ENCODE measurements around the gene TMEM115. TPM values are rescaled to one million over a fixed set of nuclear protein-coding genes. Genes with fewer than 3 reads are reported as not detected.

The TMEM115 gene
- total RNA-seq, 1 donor from 2014 or later = 51.1 TPM

DNA sequence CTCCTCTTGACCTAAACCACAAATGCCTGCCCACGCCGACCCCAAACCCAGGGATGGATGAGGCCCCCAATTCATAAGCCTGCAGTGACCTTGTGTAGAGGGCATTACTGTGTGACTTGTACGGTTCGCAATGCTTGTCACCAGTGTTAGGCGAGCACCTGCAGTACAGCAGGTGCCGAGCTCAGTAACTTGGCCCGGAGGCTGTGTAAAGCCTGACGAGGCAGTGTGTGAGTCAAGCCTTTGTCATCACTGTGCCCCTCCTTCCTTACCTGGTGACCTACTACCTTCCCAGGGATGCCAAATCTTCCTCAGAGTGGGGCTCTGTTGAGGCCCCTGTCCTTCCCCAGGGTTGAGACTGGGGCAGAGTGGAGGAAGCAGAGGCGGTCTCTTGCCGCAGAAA, 37.2 kb upstream of the TMEM115 start:
- Histone ChIP-seq H3K27me3 (no peaks in the 10 kb centered on the region), H3K27ac (no peak overlapping the region), H3K4me1 (no peaks in the 10 kb centered on the region), H3K36me3 (no peaks in the 10 kb centered on the region), H3K9me3 (no peaks in the 10 kb centered on the region), H3K4me3 (no peak overlapping the region)
- TF ChIP-seq POLR2A (IDR thresholded peaks at IDR 0.05) (no peak), POLR2AphosphoS5 (IDR thresholded peaks at IDR 0.05; ENCODE audit: insufficient read depth in 1 of 2, low read depth in 1 of 2) (no peak)
- TF ChIP-seq, protein P1, sequence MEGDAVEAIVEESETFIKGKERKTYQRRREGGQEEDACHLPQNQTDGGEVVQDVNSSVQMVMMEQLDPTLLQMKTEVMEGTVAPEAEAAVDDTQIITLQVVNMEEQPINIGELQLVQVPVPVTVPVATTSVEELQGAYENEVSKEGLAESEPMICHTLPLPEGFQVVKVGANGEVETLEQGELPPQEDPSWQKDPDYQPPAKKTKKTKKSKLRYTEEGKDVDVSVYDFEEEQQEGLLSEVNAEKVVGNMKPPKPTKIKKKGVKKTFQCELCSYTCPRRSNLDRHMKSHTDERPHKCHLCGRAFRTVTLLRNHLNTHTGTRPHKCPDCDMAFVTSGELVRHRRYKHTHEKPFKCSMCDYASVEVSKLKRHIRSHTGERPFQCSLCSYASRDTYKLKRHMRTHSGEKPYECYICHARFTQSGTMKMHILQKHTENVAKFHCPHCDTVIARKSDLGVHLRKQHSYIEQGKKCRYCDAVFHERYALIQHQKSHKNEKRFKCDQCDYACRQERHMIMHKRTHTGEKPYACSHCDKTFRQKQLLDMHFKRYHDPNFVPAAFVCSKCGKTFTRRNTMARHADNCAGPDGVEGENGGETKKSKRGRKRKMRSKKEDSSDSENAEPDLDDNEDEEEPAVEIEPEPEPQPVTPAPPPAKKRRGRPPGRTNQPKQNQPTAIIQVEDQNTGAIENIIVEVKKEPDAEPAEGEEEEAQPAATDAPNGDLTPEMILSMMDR (IDR thresholded peaks at IDR 0.05) = no peak
- no peak for DNase-seq (ENCODE audit: extremely low spot score in 2 of 2)
- intact Hi-C loops (cut with DNase I) = no loop called here

DNA sequence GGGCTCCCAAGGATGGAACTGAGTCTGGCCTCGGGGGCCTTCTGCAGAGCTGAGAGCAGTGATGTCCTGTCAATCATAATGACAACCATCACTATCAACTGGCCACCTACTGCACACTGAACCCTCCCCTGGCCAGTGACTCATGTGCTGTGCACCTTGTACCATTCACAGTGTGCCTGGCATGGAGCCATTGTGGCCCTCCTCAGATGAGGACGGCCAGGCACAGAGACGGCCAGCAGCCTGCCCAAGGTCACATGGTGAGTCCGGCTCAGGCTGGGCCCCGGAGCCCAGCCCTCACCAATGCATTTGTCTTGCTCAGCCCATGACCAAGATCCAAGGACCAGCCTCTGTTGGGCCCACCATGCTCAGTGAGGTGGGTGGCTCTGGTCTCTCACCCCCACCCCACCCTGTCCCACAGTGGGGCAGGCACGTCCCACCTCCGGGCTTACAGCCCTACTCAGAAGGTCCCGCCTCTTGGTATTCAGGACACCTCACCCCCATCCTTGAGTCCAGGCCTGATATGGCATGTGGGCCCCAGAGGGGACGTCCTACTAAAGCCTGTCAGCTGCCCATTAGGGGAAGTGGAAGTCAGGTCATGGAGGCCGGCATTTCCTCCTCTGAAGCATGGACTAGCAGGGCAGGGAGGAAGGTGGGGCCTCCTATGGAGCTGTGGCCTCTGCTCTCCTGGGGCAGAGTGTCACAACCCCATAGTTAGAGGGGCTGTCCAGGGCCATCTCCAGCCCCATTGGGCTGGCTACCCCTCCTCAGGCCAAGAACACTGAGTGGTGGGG, 35.9 kb upstream of the TMEM115 start:
- H3K27me3 ChIP-seq = no peaks in the 10 kb centered on the region
- H3K4me3 ChIP-seq = no peak overlapping the region
- DNase-seq (ENCODE audit: extremely low spot score in 2 of 2) = no peak
- no peak overlapping the region for H3K27ac ChIP-seq
- peaks cover 8% of the 10 kb centered on the region for H3K4me1 ChIP-seq
- no peak for TF ChIP-seq POLR2A (IDR thresholded peaks at IDR 0.05)
- H3K36me3 ChIP-seq = no peaks in the 10 kb centered on the region
- intact Hi-C loops (cut with DNase I) = no loop called here
- no peaks in the 10 kb centered on the region for H3K9me3 ChIP-seq

DNA sequence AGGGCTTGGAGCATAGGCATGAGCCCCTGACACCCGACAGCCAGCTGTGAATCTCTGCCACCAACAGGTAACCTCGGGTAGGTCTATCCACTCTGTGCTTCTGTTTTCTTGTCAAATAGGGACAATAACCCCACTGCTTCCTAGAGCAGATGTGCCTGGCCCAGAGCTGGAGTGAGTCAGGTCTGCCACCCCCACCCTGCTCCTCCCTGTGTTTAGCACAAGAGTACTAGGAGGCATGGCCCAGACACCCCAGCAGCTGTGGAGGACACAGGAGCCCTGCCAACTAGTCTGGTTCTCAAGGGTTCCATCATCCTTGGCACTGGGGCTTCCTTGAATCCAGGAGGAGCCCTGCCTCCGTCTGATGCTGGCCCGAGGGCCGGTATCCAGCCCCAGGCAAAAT, 33.7 kb upstream of the TMEM115 start:
- DNase-seq (ENCODE audit: extremely low spot score in 2 of 2) = no peak
- Histone ChIP-seq H3K4me3 (no peak overlapping the region), H3K36me3 (no peaks in the 10 kb centered on the region), H3K4me1 (peaks cover 8% of the 10 kb centered on the region), H3K27me3 (no peaks in the 10 kb centered on the region), H3K27ac (no peak overlapping the region), H3K9me3 (no peaks in the 10 kb centered on the region)
- intact Hi-C loops (cut with DNase I) = no loop called here
- TF ChIP-seq POLR2AphosphoS5 (IDR thresholded peaks at IDR 0.05; ENCODE audit: insufficient read depth in 1 of 2, low read depth in 1 of 2) = no peak
- TF ChIP-seq, protein P1 (IDR thresholded peaks at IDR 0.05) = no peak
- TF ChIP-seq POLR2A (IDR thresholded peaks at IDR 0.05) = no peak

DNA sequence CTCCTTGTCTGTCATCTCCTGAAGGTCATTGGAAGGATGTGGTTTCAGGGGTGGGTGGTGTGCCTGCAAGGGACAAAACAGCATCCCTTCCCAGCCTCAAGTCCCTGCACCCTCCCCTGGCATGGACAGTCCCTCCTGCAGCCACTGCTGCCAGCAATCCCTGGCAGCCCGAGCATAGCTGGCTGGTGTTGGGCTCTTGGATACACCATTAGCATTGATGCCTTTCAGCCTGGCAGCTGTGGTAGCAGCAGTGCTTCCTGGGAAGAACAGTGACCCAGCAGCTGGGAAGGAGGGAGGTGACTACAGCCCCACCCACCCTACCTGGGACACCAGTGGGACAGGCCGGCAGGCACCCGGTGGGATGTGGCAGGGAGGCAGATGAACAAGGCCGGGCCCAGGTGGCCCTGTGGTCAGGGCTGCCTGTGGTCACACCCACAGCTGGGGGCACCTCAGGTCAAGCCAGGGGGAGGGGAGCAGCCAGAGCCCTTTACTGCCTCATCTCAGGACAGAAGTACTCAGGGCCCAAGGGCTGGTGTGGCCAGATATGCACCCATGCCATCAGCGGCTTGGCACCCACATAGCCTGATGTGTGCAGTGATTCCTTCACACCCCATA, 32.9 kb upstream of the TMEM115 start:
- H3K9me3 ChIP-seq = no peaks in the 10 kb centered on the region
- H3K27me3 ChIP-seq = no peaks in the 10 kb centered on the region
- H3K27ac ChIP-seq = no peak overlapping the region
- H3K36me3 ChIP-seq = no peaks in the 10 kb centered on the region
- H3K4me1 ChIP-seq = peaks cover 8% of the 10 kb centered on the region
- intact Hi-C loops (cut with DNase I) = no loop called here
- TF ChIP-seq POLR2AphosphoS5 (IDR thresholded peaks at IDR 0.05; ENCODE audit: insufficient read depth in 1 of 2, low read depth in 1 of 2) = no peak
- TF ChIP-seq POLR2A (IDR thresholded peaks at IDR 0.05) = no peak
- TF ChIP-seq, protein P1 (IDR thresholded peaks at IDR 0.05) = no peak
- no peak overlapping the region for H3K4me3 ChIP-seq
- DNase-seq (ENCODE audit: extremely low spot score in 2 of 2) = no peak

DNA sequence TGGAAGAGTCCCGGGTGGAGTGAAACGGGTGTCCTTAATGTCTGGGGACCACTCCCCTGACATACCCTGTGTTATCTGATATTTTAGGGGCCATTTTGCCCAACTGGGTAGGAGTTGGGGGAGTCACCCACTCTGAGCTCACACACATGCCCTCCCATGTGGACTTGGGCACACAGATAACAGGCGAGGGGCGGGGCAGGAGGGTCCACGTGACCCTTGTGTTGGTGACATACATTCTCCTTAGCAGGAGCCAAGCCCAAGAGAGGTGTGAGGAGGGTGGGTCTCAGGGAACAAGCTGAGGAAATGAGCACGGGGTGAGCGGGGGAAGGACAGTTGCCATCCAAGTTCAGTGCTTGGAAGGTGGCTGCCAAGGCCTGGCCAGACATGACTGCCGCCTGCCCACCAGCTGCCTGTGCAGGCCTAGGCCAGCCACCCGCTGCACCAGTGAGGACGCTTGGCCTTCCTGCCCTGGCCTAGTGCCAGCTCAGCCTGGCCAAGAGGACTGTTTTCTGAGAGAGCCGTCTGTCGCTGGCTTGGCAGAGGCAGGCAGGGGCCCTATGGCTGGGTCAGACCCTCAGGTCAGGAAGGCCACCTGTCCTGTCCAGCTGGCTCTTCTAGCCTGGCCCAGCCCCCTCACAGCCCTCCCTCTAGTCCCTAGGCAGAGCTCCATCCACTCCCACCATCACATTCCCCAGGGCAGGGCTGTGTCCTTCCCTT, 31.3 kb upstream of the TMEM115 start:
- peaks cover 8% of the 10 kb centered on the region for H3K4me1 ChIP-seq
- no peaks in the 10 kb centered on the region for H3K36me3 ChIP-seq
- H3K27me3 ChIP-seq = no peaks in the 10 kb centered on the region
- no peak overlapping the region for H3K4me3 ChIP-seq
- TF ChIP-seq POLR2AphosphoS5 (IDR thresholded peaks at IDR 0.05; ENCODE audit: insufficient read depth in 1 of 2, low read depth in 1 of 2) (no peak), POLR2A (IDR thresholded peaks at IDR 0.05) (no peak)
- TF ChIP-seq, protein P1 (IDR thresholded peaks at IDR 0.05) = no peak
- intact Hi-C loops (cut with DNase I) = no loop called here
- DNase-seq (ENCODE audit: extremely low spot score in 2 of 2) = no peak
- no peak overlapping the region for H3K27ac ChIP-seq
- H3K9me3 ChIP-seq = no peaks in the 10 kb centered on the region
